HEK293 (cell line): Measurements from ENCODE around the gene VAV3.

ENCODE experiments used
- GLI4 ChIP-seq: fragments of 450-650 bp; formaldehyde crosslinking; IDR thresholded peaks from 2 replicates; pipeline ENCODE4 v1.5.1; 2016; ENCODE audit warnings: missing biosample characterization, missing genetic modification characterization
- HOXC10 ChIP-seq: sonication (generic); formaldehyde crosslinking; IDR thresholded peaks from 2 replicates; pipeline ENCODE4 v1.8.1; 2023; ENCODE audit warnings: mild to moderate bottlenecking, missing genetic modification reagents
- IKZF3 ChIP-seq: fragments of 450-650 bp; IDR thresholded peaks from 2 replicates; pipeline ENCODE4 v1.5.0; 2018; ENCODE audit warnings: missing biosample characterization, mild to moderate bottlenecking, missing genetic modification characterization, moderate library complexity
- KLF7 ChIP-seq: fragments of 450-650 bp; formaldehyde crosslinking; IDR thresholded peaks from 2 replicates; pipeline ENCODE4 v1.5.1; 2016; ENCODE audit warnings: missing biosample characterization, missing genetic modification characterization, borderline replicate concordance
- MYNN ChIP-seq: fragments of 450-650 bp; formaldehyde crosslinking; IDR thresholded peaks from 2 replicates; pipeline ENCODE4 v1.5.1; 2016; ENCODE audit warnings: missing biosample characterization, missing genetic modification characterization, borderline replicate concordance
- SP3 ChIP-seq: fragments of 450-650 bp; formaldehyde crosslinking; IDR thresholded peaks from 2 replicates; pipeline ENCODE4 v1.5.1; 2016; ENCODE audit warnings: missing biosample characterization, missing genetic modification characterization
- TCF7L2 ChIP-seq: IDR thresholded peaks from 2 replicates; pipeline ENCODE4 v1.6.1; 2011; ENCODE audit warnings: low read depth, mild to moderate bottlenecking, inconsistent platforms, low read length, moderate library complexity, borderline replicate concordance
- ZBTB17 ChIP-seq: fragments of 450-650 bp; formaldehyde crosslinking; IDR thresholded peaks from 2 replicates; pipeline ENCODE4 v1.5.1; 2016; ENCODE audit warnings: missing biosample characterization, missing genetic modification characterization
- ZNF121 ChIP-seq: fragments of 450-650 bp; formaldehyde crosslinking; IDR thresholded peaks from 2 replicates; pipeline ENCODE4 v1.5.1; 2016; ENCODE audit warnings: missing biosample characterization, missing genetic modification characterization
- ZNF133 ChIP-seq: fragments of 450-650 bp; formaldehyde crosslinking; IDR thresholded peaks from 2 replicates; pipeline ENCODE4 v1.5.1; 2016; ENCODE audit warnings: missing biosample characterization, missing genetic modification characterization
- ZNF146 ChIP-seq: fragments of 450-650 bp; formaldehyde crosslinking; IDR thresholded peaks from 2 replicates; pipeline ENCODE4 v1.5.1; 2016; ENCODE audit warnings: missing biosample characterization, missing genetic modification characterization
- ZNF2 ChIP-seq: fragments of 450-650 bp; formaldehyde crosslinking; IDR thresholded peaks from 2 replicates; pipeline ENCODE4 v1.5.1; 2016; ENCODE audit warnings: missing biosample characterization, missing genetic modification characterization
- ZNF248 ChIP-seq: fragments of 450-650 bp; formaldehyde crosslinking; IDR thresholded peaks from 2 replicates; pipeline ENCODE4 v1.5.1; 2017; ENCODE audit warnings: missing biosample characterization, missing genetic modification characterization
- ZNF350 ChIP-seq: fragments of 450-650 bp; formaldehyde crosslinking; IDR thresholded peaks from 2 replicates; pipeline ENCODE4 v1.5.0; 2017; ENCODE audit warnings: missing biosample characterization, mild to moderate bottlenecking, missing genetic modification characterization
- ZNF48 ChIP-seq: fragments of 450-650 bp; formaldehyde crosslinking; IDR thresholded peaks from 2 replicates; pipeline ENCODE4 v1.5.1; 2016; ENCODE audit warnings: missing biosample characterization, missing genetic modification characterization
- ZNF580 ChIP-seq: fragments of 450-650 bp; formaldehyde crosslinking; IDR thresholded peaks from 2 replicates; pipeline ENCODE4 v1.5.1; 2016; ENCODE audit warnings: missing biosample characterization, missing genetic modification characterization
- ZNF585B ChIP-seq: fragments of 450-650 bp; formaldehyde crosslinking; IDR thresholded peaks from 2 replicates; pipeline ENCODE4 v1.5.1; 2016; ENCODE audit warnings: missing biosample characterization, missing genetic modification characterization
- ZNF600 ChIP-seq: fragments of 450-650 bp; formaldehyde crosslinking; IDR thresholded peaks from 2 replicates; pipeline ENCODE4 v1.5.1; 2016; ENCODE audit warnings: missing biosample characterization, missing genetic modification characterization
- ZXDB ChIP-seq: fragments of 450-650 bp; formaldehyde crosslinking; IDR thresholded peaks from 2 replicates; pipeline ENCODE4 v1.5.1; 2016; ENCODE audit warnings: missing biosample characterization, missing genetic modification characterization
- TF ChIP-seq, protein P1 (sequence below): fragments of 450-650 bp; formaldehyde crosslinking; IDR thresholded peaks from 2 replicates; pipeline ENCODE4 v1.5.1; 2016; ENCODE audit warnings: missing biosample characterization, missing genetic modification characterization
- TF ChIP-seq, protein P2 (sequence below): fragments of 450-650 bp; formaldehyde crosslinking; IDR thresholded peaks from 2 replicates; pipeline ENCODE4 v1.5.1; 2017; ENCODE audit warnings: missing biosample characterization, missing genetic modification characterization
- TF ChIP-seq, protein P3 (sequence below): fragments of 450-650 bp; IDR thresholded peaks from 2 replicates; pipeline ENCODE4 v1.5.1; 2018; ENCODE audit warnings: missing biosample characterization, missing genetic modification characterization
- TF ChIP-seq, protein P4 (sequence below): fragments of 450-650 bp; formaldehyde crosslinking; IDR thresholded peaks from 2 replicates; pipeline ENCODE4 v1.5.1; 2017; ENCODE audit warnings: missing biosample characterization, missing genetic modification characterization
- TF ChIP-seq, protein P5 (sequence below): fragments of 450-650 bp; formaldehyde crosslinking; IDR thresholded peaks from 2 replicates; pipeline ENCODE4 v1.5.1; 2016; ENCODE audit warnings: missing biosample characterization, missing genetic modification characterization
- TF ChIP-seq, protein P6 (sequence below): fragments of 450-650 bp; formaldehyde crosslinking; conservative IDR thresholded peaks from 2 replicates; pipeline ENCODE4 v1.5.1; 2016; ENCODE audit warnings: low read depth, missing biosample characterization, missing genetic modification characterization

Gene VAV3

GRCh38 chr1:107767156-107767582 is 197.8 kb downstream of the VAV3 start (continued):
- TF ChIP-seq IKZF3 (tag by site-specific recombination) (peak; percentile 98), TCF7L2 (peak; percentile 59; the same call in 1 of the 2 replicates), ZBTB17 (tag by site-specific recombination) (peak; percentile 68), SP3 (peak; percentile 48), ZNF350 (tag by site-specific recombination) (0 out of 2 replicates have a peak, but pooled peaks have one; percentile 56), ZNF585B (tag by site-specific recombination) (no peak), ZNF2 (tag by site-specific recombination) (peak; percentile 88), HOXC10 (no peak), ZNF121 (tag by site-specific recombination) (no peak), ZNF600 (tag by site-specific recombination) (peak; percentile 50), KLF7 (no peak), ZXDB (tag by site-specific recombination) (peak; percentile 82; the same call in 1 of the 2 replicates), ZNF146 (tag by site-specific recombination) (peak; percentile 63), ZNF133 (tag by site-specific recombination) (no peak; the same call in 1 of the 2 replicates), MYNN (tag by site-specific recombination) (0 out of 2 replicates have a peak, but pooled peaks have one; percentile 38), ZNF248 (tag by site-specific recombination) (peak; percentile 44; the same call in 1 of the 2 replicates), GLI4 (tag by site-specific recombination) (no peak), ZNF580 (peak; percentile 84; the same call in 1 of the 2 replicates), ZNF48 (tag by site-specific recombination) (no peak)
- TF ChIP-seq, protein P1, sequence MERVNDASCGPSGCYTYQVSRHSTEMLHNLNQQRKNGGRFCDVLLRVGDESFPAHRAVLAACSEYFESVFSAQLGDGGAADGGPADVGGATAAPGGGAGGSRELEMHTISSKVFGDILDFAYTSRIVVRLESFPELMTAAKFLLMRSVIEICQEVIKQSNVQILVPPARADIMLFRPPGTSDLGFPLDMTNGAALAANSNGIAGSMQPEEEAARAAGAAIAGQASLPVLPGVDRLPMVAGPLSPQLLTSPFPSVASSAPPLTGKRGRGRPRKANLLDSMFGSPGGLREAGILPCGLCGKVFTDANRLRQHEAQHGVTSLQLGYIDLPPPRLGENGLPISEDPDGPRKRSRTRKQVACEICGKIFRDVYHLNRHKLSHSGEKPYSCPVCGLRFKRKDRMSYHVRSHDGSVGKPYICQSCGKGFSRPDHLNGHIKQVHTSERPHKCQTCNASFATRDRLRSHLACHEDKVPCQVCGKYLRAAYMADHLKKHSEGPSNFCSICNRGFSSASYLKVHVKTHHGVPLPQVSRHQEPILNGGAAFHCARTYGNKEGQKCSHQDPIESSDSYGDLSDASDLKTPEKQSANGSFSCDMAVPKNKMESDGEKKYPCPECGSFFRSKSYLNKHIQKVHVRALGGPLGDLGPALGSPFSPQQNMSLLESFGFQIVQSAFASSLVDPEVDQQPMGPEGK (tag by site-specific recombination): peak; percentile 71
- TF ChIP-seq, protein P2, sequence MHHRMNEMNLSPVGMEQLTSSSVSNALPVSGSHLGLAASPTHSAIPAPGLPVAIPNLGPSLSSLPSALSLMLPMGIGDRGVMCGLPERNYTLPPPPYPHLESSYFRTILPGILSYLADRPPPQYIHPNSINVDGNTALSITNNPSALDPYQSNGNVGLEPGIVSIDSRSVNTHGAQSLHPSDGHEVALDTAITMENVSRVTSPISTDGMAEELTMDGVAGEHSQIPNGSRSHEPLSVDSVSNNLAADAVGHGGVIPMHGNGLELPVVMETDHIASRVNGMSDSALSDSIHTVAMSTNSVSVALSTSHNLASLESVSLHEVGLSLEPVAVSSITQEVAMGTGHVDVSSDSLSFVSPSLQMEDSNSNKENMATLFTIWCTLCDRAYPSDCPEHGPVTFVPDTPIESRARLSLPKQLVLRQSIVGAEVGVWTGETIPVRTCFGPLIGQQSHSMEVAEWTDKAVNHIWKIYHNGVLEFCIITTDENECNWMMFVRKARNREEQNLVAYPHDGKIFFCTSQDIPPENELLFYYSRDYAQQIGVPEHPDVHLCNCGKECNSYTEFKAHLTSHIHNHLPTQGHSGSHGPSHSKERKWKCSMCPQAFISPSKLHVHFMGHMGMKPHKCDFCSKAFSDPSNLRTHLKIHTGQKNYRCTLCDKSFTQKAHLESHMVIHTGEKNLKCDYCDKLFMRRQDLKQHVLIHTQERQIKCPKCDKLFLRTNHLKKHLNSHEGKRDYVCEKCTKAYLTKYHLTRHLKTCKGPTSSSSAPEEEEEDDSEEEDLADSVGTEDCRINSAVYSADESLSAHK: peak; percentile 89
- TF ChIP-seq, protein P3, sequence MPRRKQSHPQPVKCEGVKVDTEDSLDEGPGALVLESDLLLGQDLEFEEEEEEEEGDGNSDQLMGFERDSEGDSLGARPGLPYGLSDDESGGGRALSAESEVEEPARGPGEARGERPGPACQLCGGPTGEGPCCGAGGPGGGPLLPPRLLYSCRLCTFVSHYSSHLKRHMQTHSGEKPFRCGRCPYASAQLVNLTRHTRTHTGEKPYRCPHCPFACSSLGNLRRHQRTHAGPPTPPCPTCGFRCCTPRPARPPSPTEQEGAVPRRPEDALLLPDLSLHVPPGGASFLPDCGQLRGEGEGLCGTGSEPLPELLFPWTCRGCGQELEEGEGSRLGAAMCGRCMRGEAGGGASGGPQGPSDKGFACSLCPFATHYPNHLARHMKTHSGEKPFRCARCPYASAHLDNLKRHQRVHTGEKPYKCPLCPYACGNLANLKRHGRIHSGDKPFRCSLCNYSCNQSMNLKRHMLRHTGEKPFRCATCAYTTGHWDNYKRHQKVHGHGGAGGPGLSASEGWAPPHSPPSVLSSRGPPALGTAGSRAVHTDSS (tag by site-specific recombination): no peak
- TF ChIP-seq, protein P4, sequence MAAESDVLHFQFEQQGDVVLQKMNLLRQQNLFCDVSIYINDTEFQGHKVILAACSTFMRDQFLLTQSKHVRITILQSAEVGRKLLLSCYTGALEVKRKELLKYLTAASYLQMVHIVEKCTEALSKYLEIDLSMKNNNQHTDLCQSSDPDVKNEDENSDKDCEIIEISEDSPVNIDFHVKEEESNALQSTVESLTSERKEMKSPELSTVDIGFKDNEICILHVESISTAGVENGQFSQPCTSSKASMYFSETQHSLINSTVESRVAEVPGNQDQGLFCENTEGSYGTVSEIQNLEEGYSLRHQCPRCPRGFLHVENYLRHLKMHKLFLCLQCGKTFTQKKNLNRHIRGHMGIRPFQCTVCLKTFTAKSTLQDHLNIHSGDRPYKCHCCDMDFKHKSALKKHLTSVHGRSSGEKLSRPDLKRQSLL (tag by site-specific recombination): peak; percentile 51; the same call in 1 of the 2 replicates
- TF ChIP-seq, protein P5, sequence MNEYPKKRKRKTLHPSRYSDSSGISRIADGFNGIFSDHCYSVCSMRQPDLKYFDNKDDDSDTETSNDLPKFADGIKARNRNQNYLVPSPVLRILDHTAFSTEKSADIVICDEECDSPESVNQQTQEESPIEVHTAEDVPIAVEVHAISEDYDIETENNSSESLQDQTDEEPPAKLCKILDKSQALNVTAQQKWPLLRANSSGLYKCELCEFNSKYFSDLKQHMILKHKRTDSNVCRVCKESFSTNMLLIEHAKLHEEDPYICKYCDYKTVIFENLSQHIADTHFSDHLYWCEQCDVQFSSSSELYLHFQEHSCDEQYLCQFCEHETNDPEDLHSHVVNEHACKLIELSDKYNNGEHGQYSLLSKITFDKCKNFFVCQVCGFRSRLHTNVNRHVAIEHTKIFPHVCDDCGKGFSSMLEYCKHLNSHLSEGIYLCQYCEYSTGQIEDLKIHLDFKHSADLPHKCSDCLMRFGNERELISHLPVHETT: peak; percentile 97
- TF ChIP-seq, protein P6, sequence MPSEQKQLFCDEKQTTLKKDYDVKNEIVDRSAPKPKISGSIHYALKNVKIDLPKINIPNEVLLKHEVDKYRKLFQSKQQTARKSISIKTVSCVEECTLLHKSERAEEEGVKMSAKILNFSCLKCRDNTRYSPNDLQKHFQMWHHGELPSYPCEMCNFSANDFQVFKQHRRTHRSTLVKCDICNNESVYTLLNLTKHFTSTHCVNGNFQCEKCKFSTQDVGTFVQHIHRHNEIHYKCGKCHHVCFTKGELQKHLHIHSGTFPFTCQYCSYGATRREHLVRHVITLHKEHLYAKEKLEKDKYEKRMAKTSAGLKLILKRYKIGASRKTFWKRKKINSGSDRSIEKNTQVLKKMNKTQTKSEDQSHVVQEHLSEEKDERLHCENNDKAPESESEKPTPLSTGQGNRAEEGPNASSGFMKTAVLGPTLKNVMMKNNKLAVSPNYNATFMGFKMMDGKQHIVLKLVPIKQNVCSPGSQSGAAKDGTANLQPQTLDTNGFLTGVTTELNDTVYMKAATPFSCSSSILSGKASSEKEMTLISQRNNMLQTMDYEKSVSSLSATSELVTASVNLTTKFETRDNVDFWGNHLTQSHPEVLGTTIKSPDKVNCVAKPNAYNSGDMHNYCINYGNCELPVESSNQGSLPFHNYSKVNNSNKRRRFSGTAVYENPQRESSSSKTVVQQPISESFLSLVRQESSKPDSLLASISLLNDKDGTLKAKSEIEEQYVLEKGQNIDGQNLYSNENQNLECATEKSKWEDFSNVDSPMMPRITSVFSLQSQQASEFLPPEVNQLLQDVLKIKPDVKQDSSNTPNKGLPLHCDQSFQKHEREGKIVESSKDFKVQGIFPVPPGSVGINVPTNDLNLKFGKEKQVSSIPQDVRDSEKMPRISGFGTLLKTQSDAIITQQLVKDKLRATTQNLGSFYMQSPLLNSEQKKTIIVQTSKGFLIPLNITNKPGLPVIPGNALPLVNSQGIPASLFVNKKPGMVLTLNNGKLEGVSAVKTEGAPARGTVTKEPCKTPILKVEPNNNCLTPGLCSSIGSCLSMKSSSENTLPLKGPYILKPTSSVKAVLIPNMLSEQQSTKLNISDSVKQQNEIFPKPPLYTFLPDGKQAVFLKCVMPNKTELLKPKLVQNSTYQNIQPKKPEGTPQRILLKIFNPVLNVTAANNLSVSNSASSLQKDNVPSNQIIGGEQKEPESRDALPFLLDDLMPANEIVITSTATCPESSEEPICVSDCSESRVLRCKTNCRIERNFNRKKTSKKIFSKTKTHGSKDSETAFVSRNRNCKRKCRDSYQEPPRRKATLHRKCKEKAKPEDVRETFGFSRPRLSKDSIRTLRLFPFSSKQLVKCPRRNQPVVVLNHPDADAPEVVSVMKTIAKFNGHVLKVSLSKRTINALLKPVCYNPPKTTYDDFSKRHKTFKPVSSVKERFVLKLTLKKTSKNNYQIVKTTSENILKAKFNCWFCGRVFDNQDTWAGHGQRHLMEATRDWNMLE (tag by site-specific recombination): peak; percentile 49
